GM12891 (cell line): ENCODE measurements around the gene FAM43A.

Source experiments
- PAX5 ChIP-seq: IDR thresholded peaks from 2 replicates; pipeline ENCODE4 v1.6.1; 2011; ENCODE audit warnings: low read length, moderate library complexity, mild to moderate bottlenecking; ENCODE audit not compliant: insufficient read depth, severe bottlenecking
- POLR2A ChIP-seq: IDR thresholded peaks from 2 replicates; pipeline ENCODE4 v1.6.1; 2011; ENCODE audit warnings: low read depth, low read length, control low read depth
- POLR2AphosphoS5 ChIP-seq: IDR thresholded peaks from 2 replicates; pipeline ENCODE4 v1.6.1; 2011; ENCODE audit warnings: low read depth, low read length, control low read depth
- SPI1 ChIP-seq: IDR thresholded peaks from 2 replicates; pipeline ENCODE4 v1.6.1; 2011; ENCODE audit warnings: low read depth, low read length, control low read depth
- TAF1 ChIP-seq: IDR thresholded peaks from 2 replicates; pipeline ENCODE4 v1.6.1; 2011; ENCODE audit warnings: low read depth, low read length, control low read depth

DNA sequence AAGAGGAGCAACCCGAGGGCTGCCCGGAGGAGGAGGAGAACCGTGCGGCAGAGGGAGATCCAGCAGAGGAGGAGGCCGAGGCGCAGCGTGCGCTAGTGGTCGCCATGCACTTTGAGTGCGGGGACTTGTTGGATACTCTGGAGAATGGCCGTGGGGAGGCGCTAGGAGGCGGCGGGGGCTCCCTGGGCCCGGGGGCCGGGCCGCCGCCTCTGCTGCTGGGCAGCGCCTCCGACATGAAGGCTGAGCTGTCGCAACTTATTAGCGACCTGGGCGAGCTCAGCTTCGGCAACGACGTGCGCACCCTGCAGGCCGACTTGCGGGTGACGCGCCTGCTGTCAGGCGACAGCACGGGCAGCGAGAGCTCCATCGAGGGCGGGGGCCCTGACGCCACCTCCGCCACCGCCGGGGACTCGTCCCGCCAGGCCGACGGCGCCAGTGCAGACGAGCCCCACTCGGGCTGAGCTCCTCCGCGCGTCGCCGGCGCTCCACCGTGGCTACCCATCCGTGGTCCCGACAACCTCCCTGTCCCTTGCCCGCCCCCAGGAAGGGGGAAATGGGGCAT lies 2.0 kb downstream of the FAM43A start:
- TF ChIP-seq SPI1 (no peak), POLR2AphosphoS5 (no peak; the same call in 1 of the 2 replicates), POLR2A (no peak; the same call in none of the 2 replicates), TAF1 (no peak), PAX5 (no peak)
